NCI-H2029 (cell line): ENCODE data around the gene LIN52.

ENCODE experiments used
- DNase-seq: peaks from one replicate; lab custom pipeline; 2025; lab: John Stamatoyannopoulos, UW

The LIN52 gene, protein sequence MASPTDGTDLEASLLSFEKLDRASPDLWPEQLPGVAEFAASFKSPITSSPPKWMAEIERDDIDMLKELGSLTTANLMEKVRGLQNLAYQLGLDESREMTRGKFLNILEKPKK

DNA sequence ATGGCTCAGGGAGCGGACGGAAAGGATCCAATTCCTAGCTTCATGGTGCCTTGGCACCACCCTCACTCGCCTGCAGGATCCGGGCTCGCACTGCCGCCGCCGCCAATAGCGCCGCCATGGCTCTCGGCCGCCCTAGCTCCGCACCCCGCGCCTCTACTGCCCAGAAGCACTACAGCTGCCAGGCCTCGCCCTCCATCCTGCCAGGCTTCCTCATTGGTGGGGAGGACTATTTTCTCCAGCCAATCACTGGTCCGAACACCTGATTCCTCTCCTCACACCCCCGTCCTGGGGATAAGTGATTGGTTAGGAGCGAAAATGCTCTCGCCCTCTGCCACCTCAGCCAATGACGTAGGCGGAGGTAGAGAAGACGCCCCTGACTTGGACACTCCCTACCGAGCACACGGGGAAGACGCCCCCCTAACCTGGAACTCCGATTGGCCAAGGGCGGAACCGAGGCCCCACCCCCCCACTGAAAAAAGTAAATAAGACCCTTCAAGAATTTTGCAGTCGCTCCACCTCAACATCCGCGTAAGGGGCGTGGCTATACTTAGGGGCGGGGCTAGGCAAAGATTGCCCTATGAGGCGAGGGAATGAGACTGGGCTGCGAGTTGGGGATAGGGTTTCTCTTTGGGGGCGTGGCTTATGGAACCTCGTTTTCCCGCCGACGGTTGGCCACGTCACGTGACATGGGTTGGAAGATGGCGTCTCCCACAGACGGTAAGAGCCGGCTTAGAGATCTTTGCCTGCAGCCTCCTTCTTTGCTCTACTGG, at the start of gene LIN52, which contains the start of gene ALDH6A1:
Gene LIN52, plus strand, starts transcription at position 680 of the 770 bp plus-strand sequence. Its CDS starts 19 bp downstream, at position 699.
Gene ALDH6A1, minus strand, starts transcription at position 177 of the 770 bp plus-strand sequence. Its CDS starts 59 bp downstream, at position 118.
- peak; percentile 96 for DNase-seq

DNA sequence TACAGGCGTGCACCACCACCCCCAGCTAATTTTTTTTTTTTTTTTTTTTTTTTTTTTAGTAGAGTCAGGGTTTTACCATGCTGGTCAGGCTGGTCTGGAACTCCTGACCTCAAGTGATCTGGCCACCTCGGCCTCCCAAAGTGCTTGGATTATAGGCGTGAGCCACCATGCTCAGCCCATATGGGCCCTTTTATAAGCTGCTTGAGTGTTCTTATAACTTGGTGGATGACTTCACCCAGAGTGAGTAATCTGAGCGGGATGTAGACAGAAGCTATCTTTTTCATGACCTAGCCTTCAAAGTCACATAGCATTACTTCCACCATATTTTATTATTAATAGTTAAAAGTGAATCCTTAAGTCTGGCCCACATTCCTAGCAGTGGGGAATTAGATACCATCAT, 49.2 kb upstream of the LIN52 start:
- no peak for DNase-seq

DNA sequence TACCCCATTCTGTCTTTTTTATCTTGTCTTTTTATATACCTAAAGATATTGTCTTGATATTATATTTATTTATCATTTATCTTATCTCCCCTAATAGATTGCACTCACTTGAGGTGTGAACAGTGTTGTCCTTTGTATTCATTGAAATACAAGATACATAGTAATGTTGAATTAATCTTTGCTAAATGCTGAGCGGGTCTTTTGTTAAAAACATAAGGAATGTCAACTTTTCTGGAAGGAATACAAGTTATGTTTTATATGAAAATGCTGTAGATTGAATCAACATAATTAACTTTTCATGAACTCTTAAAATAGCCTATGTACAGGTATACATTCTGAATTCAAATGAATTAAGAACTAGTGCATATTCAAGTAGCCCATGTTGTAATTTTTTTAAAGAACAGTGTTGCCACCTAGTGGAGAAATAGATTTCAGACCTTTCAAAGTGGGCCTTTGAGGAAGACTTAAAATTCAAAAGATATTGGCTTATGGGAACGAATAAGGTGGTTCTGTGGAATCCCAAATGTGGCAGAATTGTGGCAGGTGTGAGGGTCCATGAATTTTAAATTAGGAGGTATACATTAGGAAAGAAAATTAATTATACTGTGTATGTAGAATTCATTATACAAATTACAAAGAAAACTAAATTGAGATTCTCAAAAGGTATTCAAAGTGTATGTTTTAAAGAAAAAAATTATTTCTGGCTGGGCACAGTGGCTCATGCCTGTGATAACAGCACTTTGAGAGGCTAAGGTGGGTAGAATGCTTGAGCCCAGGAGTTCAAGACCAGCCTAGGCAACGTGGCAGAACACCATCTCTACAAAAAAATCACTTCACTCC, 46.5 kb upstream of the LIN52 start:
- DNase-seq = peak; percentile 4

DNA sequence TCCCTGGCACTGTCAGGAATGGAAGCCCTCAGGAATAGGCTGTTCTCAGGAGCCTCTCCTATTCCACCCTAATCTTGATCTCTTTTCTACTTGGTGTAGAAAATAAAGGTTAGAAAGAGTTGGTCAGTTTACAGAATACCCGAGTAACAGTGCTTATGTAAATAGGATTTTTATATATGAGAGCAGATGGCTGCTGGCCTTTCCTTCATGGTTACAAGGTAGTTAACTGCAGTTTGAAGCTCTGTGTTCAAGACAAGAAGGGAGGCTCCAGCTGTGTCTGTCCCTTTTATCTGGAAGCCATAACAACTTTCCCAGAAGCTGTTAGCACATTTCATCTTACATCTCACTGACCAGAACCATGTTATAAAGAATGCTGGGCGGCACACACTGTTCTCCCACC, 42.5 kb upstream of the LIN52 start:
- DNase-seq = no peak

DNA sequence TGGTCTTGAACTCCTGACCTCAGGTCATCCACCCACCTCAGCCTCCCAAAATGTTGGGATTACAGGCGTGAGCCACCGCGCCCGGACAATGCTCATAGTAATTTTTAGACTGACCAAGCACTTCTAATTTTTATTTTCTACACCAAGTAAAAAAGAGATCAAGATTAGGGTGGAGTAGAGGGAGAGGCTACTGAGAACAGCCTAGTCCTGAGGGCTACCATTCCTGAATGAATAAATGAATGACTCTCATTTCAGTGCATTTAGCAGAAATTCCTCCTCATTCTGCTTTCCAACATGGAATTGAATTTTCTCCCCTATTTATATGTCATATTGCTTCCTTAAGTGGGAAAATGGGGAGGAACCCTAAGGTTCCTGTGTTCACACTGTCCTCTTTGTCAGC, 39.2 kb upstream of the LIN52 start:
- DNase-seq = no peak

DNA sequence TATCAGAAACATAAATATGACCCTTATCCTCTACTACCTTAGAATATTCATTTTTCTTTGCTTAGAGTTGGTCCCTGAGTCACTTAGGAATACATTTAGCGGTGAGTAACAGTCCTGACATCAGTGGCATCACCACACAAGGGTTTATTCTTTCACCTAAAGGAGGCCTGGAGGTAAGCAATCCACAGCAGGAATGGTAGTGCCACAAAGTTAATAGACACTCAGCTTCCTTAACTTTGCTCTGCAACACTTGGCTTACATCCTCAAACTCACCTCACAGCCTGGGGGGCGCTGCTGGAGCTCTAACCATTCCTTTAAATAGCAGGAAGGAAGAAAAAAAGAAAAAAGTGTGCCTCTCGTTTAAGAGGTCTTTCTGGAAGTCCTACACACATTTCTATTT, 36.5 kb upstream of the LIN52 start:
- DNase-seq = no peak

DNA sequence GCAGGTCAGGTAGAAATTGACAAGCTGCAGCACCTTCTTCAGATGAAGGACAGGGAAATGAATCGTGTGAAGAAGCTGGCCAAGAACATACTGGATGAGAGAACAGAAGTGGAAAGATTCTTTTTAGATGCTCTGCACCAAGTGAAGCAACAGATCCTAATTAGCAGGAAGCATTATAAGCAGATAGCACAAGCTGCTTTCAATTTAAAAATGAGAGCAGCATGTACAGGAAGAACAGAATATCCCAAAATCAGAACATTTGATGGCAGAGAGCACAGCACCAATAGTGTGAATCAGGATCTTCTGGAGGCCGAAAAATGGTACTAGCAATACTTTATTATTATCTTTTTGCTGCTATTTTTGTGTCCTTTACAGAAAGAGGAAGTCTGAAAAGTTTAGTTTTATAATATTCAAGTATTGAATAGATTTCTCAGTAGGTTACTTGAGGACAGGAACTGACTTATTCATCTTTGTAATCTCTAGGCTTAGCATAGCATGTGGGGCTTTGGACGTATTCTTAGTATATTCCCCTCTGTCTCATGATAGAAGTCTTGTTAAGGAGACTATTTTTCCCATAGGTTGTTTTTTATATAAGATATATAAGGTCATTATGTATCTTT, 34.8 kb upstream of the LIN52 start:
- no peak for DNase-seq

DNA sequence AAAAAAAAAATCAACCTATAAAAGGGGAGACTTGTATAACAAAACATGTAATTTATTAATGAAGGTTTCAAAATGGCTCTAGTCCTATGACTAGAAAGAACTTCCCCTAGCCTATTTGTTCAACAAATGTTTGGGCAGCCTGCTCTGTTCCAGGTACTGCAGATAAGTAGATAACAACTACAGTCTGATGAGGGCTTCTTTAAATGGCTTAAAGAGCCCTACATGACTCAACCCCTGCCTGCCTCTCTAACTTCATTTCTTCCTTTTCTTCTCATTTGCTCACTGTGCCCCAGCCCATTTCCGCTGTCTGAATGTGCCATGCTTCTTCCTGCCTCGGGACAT, 22.0 kb upstream of the LIN52 start:
- no peak for DNase-seq

DNA sequence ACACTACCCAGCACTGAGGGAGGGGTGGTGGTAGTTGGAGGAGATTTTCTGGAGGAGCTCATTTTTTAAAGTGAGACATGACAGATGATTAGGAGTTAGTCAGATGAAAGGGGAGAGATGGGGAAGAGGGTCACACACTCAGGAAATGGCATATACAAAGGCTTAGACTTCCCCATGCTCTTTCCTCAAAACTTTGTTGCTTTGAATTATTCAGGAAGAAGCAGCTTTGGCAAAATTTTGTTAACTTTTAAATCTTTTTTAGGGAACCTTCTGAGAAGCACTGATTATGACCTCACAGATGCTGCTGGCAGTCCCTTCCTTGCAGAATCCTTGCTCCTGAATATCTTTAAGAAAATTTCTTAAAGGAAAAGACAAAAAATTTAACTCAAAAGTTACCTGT, 20.3 kb upstream of the LIN52 start:
- DNase-seq = no peak

DNA sequence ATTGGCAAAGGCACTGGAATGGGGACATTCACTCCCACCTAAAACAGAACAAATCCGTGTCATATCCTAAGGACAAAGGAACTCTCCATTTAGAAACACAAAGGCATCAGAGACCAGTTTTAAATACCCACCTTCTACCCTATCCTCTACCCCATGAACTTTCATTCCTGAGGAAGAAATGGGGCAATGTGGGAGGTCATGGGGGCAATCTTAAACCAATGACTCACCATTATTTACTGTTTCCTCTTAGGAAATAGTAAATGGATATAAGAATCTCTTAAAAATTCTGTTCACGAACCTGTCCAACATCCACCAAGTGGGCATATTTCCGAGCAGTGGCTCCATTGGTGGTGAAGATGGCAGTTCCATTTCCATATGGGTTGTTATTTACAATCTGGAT, 19.9 kb upstream of the LIN52 start:
- DNase-seq = no peak

DNA sequence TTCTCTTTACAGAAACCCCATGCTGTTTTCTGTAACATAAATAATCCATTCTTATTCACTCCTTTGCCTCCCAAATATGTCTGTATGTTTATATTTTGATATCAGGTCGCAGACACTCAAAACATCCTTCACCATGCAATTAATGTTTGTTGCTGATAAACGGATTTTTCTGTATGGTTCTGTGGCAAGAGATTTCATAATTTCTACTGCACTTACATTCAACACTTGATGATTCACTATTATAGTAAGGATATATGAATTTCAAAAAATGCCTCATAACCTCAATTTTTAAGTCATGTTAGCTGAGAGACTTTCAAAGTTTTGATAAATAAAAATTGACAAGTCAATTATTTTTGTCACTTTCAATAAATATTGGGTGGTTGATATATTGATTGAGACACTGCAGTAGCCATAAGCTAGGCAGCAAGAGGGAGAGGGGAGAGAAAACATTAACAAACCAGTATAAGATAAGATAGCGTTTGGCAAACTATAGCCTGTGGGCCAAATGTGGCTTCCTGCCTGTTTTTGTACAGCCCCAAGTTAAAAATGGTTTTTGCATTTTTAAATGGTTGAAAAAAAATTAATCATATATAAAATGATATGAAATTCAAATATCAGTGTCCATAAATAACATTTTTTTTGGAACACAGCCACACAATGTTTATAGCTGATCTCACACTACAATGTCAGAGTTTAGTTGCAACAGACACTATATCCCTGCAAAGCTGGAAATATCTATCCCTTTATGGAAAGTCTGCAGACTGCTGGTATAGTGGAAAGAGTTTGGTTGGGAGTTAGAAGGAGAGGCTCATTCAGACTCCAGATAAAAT, 18.8 kb upstream of the LIN52 start:
- no peak for DNase-seq

DNA sequence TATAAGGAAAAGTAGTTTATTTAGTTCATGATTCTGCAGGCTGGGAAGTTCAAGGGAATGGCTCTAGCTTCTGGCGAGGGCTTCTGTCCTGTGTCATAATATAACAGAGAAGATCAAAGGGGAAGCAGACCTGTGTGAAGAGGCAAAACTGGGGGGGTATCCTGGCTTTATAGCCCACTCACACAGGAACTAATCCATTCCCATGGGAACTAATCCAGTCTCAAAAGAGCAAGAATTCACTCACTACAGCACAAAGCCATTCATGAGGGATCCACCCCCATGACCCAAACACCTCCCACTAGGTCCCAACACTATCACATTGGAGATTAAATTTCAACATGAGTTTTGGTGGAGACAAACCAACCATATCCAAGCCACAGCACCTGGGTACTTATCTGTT, 7.4 kb upstream of the LIN52 start:
- no peak for DNase-seq

DNA sequence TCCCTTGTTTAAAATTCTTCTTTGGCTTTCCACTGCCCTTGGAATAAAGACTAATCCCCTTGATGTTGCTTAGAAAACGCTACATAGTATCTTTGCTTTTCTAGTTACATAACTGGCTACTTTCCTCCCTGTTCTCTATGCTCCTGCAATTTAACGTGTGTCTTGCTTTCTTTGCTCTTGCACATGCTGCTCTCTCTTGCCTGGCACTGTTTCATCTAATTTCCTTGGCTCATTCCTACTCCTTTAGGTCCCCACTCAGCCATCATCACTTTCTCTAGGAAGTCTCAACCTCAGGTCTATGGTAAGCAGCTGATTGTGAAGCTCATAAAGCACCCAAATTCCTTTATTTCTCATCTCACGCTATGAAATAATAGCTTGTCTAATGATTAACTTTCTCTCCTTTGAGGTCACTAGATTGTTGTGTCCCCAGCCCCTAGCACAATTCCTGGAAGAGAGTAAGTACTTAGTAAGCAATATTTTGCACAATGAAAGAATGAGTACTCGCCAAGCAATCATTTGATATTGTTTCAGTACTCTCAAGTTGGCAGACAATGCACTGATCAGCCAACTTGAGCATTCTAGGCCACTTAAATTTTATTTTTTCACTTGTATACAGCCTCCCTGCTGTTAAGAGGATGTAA, 3.8 kb upstream of the LIN52 start:
- DNase-seq = no peak

DNA sequence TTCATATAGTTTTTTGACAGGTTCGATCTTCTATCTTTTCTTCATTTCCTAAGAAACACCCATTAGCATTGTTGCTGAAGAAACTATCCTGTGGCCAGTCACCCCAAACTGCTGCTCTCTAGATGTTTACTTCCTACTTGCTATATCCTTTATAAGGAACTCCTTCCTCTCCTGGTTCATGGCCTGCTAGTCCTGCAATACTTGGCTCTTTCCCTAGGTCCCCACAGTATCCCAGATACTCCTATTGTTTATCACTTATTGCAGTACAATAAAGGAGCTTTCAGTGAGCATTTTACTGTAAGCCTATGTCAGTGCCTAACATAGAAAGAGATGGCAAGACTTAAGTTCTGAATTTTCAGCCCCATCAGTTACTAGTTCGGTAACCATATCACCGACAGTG, 3.3 kb upstream of the LIN52 start:
- no peak for DNase-seq

DNA sequence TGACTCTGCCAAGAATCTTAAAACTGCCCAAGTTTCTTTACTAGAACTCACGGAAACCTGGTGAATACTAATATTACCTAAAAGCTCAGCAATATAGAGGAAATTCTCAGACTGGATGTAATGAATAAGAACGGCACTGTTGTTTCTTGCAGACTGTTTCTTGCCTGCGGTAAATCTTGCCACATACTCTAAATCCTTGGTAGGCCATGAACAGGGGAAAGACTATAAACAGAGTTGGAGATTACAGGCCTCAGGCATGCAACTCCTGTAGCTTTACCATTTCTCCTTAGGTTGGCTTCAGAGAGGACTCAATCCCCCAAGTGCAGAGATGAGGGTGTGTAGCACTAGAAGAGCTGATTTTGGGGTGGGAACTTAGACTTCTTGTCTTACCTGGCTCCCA, 1.6 kb upstream of the LIN52 start:
- no peak for DNase-seq

DNA sequence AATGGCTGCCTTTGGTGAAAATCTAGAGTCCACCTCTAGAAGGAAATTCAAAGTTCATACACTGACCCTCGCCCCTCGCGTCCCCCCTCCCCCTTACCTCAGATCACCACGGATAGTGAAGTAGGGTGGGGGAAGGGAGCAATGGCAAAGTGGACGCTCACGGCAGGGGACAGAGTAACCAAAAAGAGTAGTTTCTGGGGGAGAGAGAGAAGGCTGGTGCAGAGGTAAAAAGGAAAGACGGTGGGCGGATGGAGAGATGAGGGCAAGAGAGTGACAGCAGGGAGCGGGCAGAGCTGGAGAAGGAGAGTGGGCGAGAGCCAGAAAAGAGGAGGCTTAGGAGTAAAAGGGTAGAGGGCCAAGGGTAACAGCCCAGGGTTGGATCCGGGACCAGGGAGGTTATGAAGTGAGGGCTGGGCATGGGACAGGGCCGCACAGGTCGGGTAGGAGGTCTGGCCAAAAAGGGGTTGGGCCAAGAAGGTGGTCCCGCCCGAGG, 926 bp upstream of the LIN52 start:
- DNase-seq = no peak

DNA sequence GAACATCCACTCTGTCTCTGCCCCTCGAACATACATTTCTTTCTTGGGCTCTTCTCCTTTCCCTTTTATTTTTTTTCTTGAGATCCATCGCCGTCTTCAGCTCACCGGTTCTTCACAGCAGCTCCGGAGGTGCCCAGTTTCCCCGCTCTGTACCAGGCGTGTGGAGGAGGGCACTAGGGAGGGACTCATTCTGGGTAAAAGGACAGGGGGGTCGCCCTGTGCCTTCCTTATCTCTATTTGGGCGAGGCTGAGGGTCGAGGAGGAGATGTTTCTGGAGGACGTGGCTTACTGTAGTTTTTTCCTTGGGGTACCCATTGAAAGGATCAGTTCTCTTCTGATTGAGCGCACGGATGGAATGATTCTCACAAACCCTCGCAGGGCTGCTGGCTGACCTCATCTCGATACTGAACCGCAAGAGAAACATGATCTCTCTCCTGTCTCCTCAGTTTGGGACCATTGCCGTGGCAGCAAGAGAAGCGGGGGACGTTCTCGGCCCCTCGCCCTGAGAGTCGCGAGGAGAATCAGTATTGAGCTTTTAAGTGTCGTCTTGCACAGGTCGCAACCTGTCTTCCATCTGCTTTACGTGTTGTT, 386 bp downstream of the LIN52 start:
- no peak for DNase-seq

DNA sequence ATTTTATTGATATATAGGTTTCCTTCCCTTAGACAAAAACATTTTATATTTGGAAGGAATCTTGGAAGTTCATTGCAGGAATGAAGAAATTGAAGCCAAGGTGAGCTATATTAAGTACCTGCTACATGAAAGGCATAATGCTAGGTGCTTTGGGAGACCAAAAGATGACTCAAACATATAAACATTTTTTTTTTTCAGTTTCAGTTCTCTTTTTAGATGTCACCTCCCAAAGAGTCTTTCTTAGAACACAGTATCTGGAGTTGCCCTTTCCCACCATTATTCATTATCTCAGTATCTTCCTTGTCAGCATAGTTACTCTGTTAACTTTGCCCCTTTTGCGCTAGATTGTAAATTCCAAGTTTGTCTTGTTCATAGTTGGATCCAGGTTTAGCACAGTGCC, 1.1 kb downstream of the LIN52 start:
- DNase-seq = no peak

DNA sequence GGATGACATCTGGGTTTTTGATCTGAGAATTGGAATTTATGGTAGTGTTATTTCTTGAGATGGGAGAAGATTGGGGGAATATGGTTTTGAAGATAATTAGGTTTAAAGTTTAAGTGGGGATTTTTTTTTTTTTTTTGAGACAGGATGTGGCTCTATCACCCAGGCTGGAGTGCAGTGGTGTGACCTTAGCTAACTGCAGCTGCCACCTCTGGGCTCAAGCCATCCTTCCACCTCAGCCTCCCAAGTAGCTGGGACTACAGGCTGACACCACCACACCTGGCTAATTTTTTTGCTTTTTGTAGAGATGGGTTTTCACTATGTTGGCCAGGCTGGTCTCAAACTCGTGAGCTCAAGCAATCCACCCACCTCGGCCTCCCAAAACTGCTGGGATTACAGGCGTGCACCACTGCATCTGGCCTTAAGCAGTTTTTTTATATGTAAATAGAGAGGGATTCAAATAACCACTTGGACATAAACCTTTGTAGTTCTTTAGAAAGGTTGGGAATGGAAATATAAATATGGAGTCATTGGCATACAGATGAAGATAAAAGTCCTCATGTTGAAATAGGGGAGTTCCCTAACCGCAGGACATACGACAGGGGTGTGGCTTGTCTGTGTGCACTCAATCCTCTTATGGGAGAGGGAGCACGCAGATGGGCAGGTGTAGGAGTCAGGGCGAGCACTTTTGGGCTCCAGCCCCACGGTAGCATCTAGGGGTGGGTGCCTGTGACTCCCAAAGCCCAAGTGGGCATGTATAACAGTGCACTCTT, 4.7 kb downstream of the LIN52 start:
- DNase-seq = no peak

DNA sequence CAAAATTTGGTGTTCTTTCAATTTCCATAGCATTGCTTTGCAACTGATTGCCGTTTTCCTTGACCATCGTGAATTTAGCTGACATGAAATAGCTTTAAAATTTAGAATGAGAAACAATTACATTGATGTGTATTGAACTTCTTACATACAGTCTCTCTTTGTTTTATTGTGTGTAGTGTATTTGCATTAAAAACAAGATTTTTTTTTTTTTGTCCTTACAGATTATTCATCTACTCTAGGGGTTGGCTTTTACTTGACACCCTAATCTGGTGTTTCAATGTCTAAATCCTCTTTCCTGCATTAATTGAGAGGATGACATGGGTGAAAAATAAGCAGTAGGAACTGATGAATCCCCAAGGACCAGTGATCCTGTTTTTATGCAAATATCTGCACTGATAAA, 20.6 kb downstream of the LIN52 start:
- DNase-seq = no peak
